ENCODE results near the gene CAMK2N1.

GRCh38 chr1:20474996-20475395, 11.0 kb downstream of the CAMK2N1 start:
- TF ChIP-seq ZNF462 (CRISPR knock-in tag; IDR thresholded peaks at IDR 0.05) = no peak
- TF ChIP-seq, protein P1, sequence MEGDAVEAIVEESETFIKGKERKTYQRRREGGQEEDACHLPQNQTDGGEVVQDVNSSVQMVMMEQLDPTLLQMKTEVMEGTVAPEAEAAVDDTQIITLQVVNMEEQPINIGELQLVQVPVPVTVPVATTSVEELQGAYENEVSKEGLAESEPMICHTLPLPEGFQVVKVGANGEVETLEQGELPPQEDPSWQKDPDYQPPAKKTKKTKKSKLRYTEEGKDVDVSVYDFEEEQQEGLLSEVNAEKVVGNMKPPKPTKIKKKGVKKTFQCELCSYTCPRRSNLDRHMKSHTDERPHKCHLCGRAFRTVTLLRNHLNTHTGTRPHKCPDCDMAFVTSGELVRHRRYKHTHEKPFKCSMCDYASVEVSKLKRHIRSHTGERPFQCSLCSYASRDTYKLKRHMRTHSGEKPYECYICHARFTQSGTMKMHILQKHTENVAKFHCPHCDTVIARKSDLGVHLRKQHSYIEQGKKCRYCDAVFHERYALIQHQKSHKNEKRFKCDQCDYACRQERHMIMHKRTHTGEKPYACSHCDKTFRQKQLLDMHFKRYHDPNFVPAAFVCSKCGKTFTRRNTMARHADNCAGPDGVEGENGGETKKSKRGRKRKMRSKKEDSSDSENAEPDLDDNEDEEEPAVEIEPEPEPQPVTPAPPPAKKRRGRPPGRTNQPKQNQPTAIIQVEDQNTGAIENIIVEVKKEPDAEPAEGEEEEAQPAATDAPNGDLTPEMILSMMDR (conservative IDR thresholded peaks at IDR 0.05; ENCODE audit: low read depth in 2 of 2) = no peak
- TF ChIP-seq, protein P2, sequence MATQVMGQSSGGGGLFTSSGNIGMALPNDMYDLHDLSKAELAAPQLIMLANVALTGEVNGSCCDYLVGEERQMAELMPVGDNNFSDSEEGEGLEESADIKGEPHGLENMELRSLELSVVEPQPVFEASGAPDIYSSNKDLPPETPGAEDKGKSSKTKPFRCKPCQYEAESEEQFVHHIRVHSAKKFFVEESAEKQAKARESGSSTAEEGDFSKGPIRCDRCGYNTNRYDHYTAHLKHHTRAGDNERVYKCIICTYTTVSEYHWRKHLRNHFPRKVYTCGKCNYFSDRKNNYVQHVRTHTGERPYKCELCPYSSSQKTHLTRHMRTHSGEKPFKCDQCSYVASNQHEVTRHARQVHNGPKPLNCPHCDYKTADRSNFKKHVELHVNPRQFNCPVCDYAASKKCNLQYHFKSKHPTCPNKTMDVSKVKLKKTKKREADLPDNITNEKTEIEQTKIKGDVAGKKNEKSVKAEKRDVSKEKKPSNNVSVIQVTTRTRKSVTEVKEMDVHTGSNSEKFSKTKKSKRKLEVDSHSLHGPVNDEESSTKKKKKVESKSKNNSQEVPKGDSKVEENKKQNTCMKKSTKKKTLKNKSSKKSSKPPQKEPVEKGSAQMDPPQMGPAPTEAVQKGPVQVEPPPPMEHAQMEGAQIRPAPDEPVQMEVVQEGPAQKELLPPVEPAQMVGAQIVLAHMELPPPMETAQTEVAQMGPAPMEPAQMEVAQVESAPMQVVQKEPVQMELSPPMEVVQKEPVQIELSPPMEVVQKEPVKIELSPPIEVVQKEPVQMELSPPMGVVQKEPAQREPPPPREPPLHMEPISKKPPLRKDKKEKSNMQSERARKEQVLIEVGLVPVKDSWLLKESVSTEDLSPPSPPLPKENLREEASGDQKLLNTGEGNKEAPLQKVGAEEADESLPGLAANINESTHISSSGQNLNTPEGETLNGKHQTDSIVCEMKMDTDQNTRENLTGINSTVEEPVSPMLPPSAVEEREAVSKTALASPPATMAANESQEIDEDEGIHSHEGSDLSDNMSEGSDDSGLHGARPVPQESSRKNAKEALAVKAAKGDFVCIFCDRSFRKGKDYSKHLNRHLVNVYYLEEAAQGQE (IDR thresholded peaks at IDR 0.05; ENCODE audit: unreplicated experiment) = no peak
- no peak for TF ChIP-seq EZH2phosphoT487 (IDR thresholded peaks at IDR 0.05; ENCODE audit: unreplicated experiment)
- TF ChIP-seq POLR2AphosphoS5 (IDR thresholded peaks at IDR 0.05; ENCODE audit: low read depth) = no peak
- TF ChIP-seq EZH2 (IDR thresholded peaks at IDR 0.05; ENCODE audit: low read depth, unreplicated experiment) = no peak
- TF ChIP-seq NANOG (IDR thresholded peaks at IDR 0.05; ENCODE audit: borderline replicate concordance) = no peak
- TF ChIP-seq JUNB (IDR thresholded peaks at IDR 0.05; ENCODE audit: unreplicated experiment) = no peak
- TF ChIP-seq, protein P3, sequence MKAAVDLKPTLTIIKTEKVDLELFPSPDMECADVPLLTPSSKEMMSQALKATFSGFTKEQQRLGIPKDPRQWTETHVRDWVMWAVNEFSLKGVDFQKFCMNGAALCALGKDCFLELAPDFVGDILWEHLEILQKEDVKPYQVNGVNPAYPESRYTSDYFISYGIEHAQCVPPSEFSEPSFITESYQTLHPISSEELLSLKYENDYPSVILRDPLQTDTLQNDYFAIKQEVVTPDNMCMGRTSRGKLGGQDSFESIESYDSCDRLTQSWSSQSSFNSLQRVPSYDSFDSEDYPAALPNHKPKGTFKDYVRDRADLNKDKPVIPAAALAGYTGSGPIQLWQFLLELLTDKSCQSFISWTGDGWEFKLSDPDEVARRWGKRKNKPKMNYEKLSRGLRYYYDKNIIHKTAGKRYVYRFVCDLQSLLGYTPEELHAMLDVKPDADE (IDR thresholded peaks at IDR 0.05) = no peak

Data from GM23338 (cell line).